Adrenal gland (tissue), 5 donors: ENCODE data around the gene MTUS2.

Experiments
- CTCF ChIP-seq, 6 experiments: fragments of 450-650 bp in 4 of 6; fragments of 200-600 bp in 2 of 6; sonication (generic) in 1 of 6; IDR thresholded peaks; 1 replicate in 5 of 6; 2 replicates in 1 of 6; pipeline versions ENCODE4 v1.5.1 to v1.8.0; 2016 to 2021; ENCODE audit warnings: antibody characterized with exemption in 6 of 6, mild to moderate bottlenecking in 2 of 6, moderate library complexity in 1 of 6
- POLR2A ChIP-seq, 2 donors: fragments of 450-650 bp; IDR thresholded peaks; one replicate each; pipeline ENCODE4 v1.6.1; 2017; ENCODE audit warnings: antibody characterized with exemption in 2 of 2, mild to moderate bottlenecking in 2 of 2, moderate library complexity in 1 of 2
- donor health status: DM: no; HTN: no; CAD: no.

GRCh38 chr13:29521336-29521735 is 701.2 kb downstream of the MTUS2 start:
- TF ChIP-seq CTCF (IDR thresholded peaks at IDR 0.05) (no peak), POLR2A (IDR thresholded peaks at IDR 0.05) (no peak)
